Right lobe of liver (tissue), 4 donors: ENCODE data around the gene POU3F2.

Experiments
- POLR2A ChIP-seq: fragments of 450-650 bp; IDR thresholded peaks from one replicate; pipeline ENCODE4 v1.6.1; 2017; ENCODE audit warnings: antibody characterized with exemption, mild to moderate bottlenecking
- TF ChIP-seq, protein P1 (sequence below), 4 donors: fragments of 200-600 bp in 3 of 4; fragments of 450-650 bp in 1 of 4; IDR thresholded peaks; one replicate each; pipeline versions ENCODE4 v1.5.1 to v1.8.0; 2016 to 2022; ENCODE audit warnings: antibody characterized with exemption in 4 of 4, mild to moderate bottlenecking in 2 of 4
- donor health status: DM: no; HTN: no; CAD: no.
- donor health status: DM: no; HTN: no; CAD: no.
- donor health status: DM: no; HTN: yes; CAD: no.

DNA sequence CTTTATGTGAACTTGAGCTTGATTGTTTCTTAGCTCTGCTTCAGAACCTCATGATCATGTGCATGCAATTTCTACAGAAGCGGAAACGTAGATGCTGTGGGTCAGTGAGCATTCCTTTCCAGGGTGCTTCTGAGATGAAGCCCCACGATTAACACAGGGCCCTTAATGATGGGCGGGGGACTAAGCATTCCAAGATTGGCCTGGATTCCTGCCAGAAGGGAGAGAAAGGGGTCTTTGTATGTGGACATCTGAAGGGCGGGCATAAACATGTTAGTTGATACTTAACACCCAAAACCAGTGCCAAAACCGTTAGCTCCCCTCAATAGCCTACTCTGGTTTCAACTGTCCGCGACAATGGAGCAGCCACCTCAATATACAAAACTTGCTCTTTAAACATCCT is 46.9 kb upstream of the POU3F2 start:
- TF ChIP-seq, protein P1, sequence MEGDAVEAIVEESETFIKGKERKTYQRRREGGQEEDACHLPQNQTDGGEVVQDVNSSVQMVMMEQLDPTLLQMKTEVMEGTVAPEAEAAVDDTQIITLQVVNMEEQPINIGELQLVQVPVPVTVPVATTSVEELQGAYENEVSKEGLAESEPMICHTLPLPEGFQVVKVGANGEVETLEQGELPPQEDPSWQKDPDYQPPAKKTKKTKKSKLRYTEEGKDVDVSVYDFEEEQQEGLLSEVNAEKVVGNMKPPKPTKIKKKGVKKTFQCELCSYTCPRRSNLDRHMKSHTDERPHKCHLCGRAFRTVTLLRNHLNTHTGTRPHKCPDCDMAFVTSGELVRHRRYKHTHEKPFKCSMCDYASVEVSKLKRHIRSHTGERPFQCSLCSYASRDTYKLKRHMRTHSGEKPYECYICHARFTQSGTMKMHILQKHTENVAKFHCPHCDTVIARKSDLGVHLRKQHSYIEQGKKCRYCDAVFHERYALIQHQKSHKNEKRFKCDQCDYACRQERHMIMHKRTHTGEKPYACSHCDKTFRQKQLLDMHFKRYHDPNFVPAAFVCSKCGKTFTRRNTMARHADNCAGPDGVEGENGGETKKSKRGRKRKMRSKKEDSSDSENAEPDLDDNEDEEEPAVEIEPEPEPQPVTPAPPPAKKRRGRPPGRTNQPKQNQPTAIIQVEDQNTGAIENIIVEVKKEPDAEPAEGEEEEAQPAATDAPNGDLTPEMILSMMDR (IDR thresholded peaks at IDR 0.05): no peak
- no peak for TF ChIP-seq POLR2A
